ENCODE measurements around the gene SLC26A4. TPM values are rescaled to one million over a fixed set of nuclear protein-coding genes. Genes with fewer than 3 reads are reported as not detected.

SLC26A4 gene
- total RNA-seq, 1 experiment from 2014 or later: 0.09 TPM

DNA sequence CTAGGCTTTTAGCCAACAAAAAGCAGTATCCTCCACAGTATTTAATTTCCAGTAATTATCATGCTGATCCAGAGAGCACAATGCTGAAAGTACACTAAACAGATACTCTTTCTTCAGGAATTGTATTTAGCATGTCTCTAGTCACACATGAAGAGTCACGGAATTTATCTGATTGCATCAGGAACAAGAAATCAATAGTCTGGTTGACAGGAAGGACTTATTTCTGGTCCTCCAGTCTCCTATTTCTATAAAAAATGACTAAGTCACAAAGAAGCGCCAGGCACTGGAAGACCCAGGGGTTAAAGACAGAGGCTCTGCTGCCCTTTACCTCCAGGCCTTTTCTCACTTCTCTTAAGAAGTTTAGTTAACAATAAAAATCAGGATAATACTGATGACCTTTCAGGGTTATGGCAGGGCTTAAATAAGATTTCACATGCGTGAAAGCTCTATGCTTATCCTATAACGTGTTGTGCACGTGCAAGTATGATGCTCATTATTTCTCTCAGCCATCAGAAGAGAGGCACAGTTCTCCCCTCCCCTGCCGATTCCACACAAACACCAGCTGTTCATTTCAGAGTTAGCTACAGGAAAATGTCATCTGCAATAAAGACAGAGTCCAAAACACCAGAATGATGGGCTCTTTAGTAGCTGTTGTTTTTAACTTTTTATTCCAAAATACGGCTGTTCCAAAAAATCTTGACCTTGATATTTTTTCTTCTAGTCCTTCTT, 36.9 kb downstream of the SLC26A4 start:
- BruUV-seq (replicated peaks): no TSS peak
- no peak overlapping the region for H3K27ac Mint-ChIP-seq (ENCODE audit: unreplicated experiment)
- H3K36me3 Mint-ChIP-seq (ENCODE audit: insufficient read depth, unreplicated experiment): no peaks in the 10 kb centered on the region
- H3K27me3 Mint-ChIP-seq (ENCODE audit: unreplicated experiment): peaks cover 57% of the 10 kb centered on the region
- DNase-seq: no peak
- H3K4me3 Mint-ChIP-seq (ENCODE audit: low read depth, unreplicated experiment): no peak overlapping the region
- no peaks in the 10 kb centered on the region for H3K4me1 Mint-ChIP-seq (ENCODE audit: low read depth, unreplicated experiment)
- CTCF ChIA-PET: interaction anchor here (0.7 kb wide), 1 partner anchor 189 kb away, joined by 3 read pairs; no protein-coding TSS in a partner anchor
- no peaks in the 10 kb centered on the region for H3K9me3 Mint-ChIP-seq (ENCODE audit: low read depth, unreplicated experiment)
- intact Hi-C loops (cut with micrococcal nuclease; ENCODE audit: unreplicated experiment): no loop called here
- TF ChIP-seq, protein P1, sequence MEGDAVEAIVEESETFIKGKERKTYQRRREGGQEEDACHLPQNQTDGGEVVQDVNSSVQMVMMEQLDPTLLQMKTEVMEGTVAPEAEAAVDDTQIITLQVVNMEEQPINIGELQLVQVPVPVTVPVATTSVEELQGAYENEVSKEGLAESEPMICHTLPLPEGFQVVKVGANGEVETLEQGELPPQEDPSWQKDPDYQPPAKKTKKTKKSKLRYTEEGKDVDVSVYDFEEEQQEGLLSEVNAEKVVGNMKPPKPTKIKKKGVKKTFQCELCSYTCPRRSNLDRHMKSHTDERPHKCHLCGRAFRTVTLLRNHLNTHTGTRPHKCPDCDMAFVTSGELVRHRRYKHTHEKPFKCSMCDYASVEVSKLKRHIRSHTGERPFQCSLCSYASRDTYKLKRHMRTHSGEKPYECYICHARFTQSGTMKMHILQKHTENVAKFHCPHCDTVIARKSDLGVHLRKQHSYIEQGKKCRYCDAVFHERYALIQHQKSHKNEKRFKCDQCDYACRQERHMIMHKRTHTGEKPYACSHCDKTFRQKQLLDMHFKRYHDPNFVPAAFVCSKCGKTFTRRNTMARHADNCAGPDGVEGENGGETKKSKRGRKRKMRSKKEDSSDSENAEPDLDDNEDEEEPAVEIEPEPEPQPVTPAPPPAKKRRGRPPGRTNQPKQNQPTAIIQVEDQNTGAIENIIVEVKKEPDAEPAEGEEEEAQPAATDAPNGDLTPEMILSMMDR (IDR thresholded peaks at IDR 0.05; ENCODE audit: unreplicated experiment): no peak

DNA sequence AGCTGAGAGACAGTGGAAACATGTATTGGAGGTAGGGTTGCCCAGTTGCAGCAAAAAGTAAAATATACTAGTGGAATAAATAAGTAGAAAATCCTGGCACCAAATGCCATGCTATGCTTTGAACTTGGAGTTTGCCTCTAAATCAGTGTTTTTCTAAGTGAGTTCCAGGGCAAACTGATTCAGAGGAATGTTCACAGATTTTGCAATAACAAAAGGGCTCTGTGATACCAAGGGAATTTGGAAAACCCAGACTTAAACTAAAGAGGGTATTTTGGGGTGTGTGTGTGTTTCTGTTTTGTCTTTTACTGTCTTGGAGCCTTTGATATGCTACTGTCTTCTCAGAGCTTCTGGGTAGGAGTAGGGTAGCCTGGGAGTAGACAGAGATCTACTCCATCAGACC, 39.9 kb downstream of the SLC26A4 start:
- Mint-ChIP-seq H3K36me3 (ENCODE audit: insufficient read depth, unreplicated experiment) (no peaks in the 10 kb centered on the region), H3K4me3 (ENCODE audit: low read depth, unreplicated experiment) (no peak overlapping the region), H3K9me3 (ENCODE audit: low read depth, unreplicated experiment) (no peaks in the 10 kb centered on the region), H3K27me3 (ENCODE audit: unreplicated experiment) (peaks cover 45% of the 10 kb centered on the region), H3K4me1 (ENCODE audit: low read depth, unreplicated experiment) (no peaks in the 10 kb centered on the region), H3K27ac (ENCODE audit: unreplicated experiment) (no peak overlapping the region)
- intact Hi-C loops (cut with micrococcal nuclease; ENCODE audit: unreplicated experiment): no loop called here
- TF ChIP-seq, protein P1 (IDR thresholded peaks at IDR 0.05; ENCODE audit: unreplicated experiment): no peak
- CTCF ChIA-PET: no interaction called here
- no peak for DNase-seq
- no TSS peak for BruUV-seq (replicated peaks)

DNA sequence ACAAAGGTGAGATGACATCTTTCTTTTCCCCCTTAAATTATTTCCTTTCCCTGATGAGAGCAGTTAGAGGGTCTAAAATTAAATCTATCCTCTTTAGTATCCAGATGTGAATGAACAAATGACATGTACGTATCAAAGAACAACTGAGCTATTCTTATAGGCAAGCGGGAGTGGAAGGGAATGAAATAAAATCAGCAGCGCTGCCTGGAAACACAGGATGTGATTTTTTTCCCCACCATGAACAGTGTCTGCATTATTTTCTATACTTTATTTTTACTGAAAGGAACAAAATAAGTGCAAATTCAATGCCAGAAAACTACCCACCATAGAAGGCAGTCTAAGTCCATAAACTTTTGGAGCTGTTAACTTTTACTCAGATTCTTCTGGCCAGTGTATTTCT, 40.6 kb downstream of the SLC26A4 start:
- Mint-ChIP-seq H3K36me3 (ENCODE audit: insufficient read depth, unreplicated experiment) (no peaks in the 10 kb centered on the region), H3K4me1 (ENCODE audit: low read depth, unreplicated experiment) (no peaks in the 10 kb centered on the region), H3K4me3 (ENCODE audit: low read depth, unreplicated experiment) (no peak overlapping the region), H3K27ac (ENCODE audit: unreplicated experiment) (no peak overlapping the region), H3K27me3 (ENCODE audit: unreplicated experiment) (peaks cover 45% of the 10 kb centered on the region), H3K9me3 (ENCODE audit: low read depth, unreplicated experiment) (no peaks in the 10 kb centered on the region)
- DNase-seq: no peak
- TF ChIP-seq, protein P1 (IDR thresholded peaks at IDR 0.05; ENCODE audit: unreplicated experiment): no peak
- intact Hi-C loops (cut with micrococcal nuclease; ENCODE audit: unreplicated experiment): no loop called here
- CTCF ChIA-PET: no interaction called here
- no TSS peak for BruUV-seq (replicated peaks)

DNA sequence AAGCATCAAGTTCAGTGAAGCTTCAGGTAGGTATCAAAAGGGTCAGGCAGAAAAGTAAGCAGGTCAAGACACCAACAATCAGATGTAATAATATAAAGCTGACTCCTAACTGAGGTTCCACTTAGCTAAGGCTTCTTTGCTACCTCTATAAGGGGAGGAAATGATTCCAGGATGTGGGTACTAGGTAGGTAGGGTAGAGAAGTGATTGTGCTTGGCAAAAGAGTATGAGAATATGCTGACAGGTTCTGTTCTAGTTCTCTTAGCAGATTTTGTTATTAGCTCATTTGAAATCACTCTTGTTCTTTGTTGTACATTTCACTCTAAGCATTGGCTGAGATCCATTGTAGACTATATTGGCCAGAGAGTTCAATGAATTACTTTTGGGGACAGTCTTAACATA, 42.6 kb downstream of the SLC26A4 start:
- Mint-ChIP-seq H3K4me3 (ENCODE audit: low read depth, unreplicated experiment) (no peak overlapping the region), H3K27ac (ENCODE audit: unreplicated experiment) (no peak overlapping the region), H3K9me3 (ENCODE audit: low read depth, unreplicated experiment) (no peaks in the 10 kb centered on the region), H3K4me1 (ENCODE audit: low read depth, unreplicated experiment) (no peaks in the 10 kb centered on the region), H3K36me3 (ENCODE audit: insufficient read depth, unreplicated experiment) (no peaks in the 10 kb centered on the region), H3K27me3 (ENCODE audit: unreplicated experiment) (peaks cover 45% of the 10 kb centered on the region)
- no peak for DNase-seq
- TF ChIP-seq, protein P1 (IDR thresholded peaks at IDR 0.05; ENCODE audit: unreplicated experiment): no peak
- intact Hi-C loops (cut with micrococcal nuclease; ENCODE audit: unreplicated experiment): no loop called here
- no TSS peak for BruUV-seq (replicated peaks)
- CTCF ChIA-PET: no interaction called here

Measured in Calu3 (cell line).